Limb (tissue), 2 donors: ENCODE data around the gene ALG14.
A peak's percentile ranks its signal among the peaks of the same experiment; 100 is the strongest.
"Not testable (repeated sequence)": the region's sequence is repeated elsewhere in the genome, so short reads cannot be mapped to it uniquely, and the experiment has no call there.

Source experiments
- DNase-seq, 2 donors: peaks; one replicate each; pipeline ENCODE4 v3.0.0-alpha.2; 2016; ENCODE audit errors: extremely low spot score in 2 of 2

The ALG14 gene

GRCh38 chr1:95072532-95073419, at the start of gene ALG14:
Gene ALG14 (minus strand): TSS chr1:95072951. CDS start chr1:95072898, 53 bp downstream.
- DNase-seq = peak; percentile 96 to 97

GRCh38 chr1:95122151-95122697, 49.5 kb upstream of the ALG14 start:
- DNase-seq = no peak

DNA sequence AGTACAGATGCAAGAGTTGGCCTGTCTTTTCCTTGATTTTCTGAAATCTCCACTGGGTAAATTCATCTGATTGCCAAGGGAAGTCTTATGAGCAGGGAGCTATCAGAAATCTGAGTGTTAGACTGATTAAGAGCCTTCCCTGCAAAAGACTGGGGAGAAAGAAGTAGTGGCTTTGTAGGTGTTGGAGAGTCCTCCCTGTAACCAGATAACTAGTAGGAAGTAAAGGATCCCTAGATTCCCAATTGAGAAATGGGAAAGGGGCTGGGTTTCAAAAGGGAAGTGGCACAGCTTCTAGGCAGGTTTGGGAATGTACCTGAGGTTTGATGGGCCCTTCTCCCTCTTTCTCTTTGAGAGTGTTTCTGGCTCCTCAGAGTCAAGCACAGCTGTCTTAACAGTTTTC, 46.5 kb upstream of the ALG14 start:
- no peak for DNase-seq

DNA sequence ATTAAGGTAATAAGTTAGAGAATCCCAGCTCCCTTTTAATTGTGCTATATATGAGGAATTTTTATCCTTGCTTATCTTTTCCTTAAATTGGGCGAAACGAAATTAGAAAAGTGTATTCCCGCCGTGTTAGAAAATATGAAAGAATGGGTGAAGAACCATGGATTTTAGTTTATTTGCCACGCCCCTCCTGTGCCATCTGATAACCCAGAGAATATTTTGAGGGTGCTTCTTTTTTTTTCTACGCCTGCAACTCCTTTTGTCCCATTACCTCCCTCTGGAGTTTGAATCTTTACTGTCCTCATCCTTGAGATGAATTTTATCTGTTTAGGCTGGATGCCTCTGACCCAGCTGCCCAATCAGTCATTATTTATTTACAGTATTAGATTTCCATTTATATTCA, 46.0 kb upstream of the ALG14 start:
- no peak for DNase-seq

GRCh38 chr1:95118067-95118499, 45.3 kb upstream of the ALG14 start:
- DNase-seq = no peak

DNA sequence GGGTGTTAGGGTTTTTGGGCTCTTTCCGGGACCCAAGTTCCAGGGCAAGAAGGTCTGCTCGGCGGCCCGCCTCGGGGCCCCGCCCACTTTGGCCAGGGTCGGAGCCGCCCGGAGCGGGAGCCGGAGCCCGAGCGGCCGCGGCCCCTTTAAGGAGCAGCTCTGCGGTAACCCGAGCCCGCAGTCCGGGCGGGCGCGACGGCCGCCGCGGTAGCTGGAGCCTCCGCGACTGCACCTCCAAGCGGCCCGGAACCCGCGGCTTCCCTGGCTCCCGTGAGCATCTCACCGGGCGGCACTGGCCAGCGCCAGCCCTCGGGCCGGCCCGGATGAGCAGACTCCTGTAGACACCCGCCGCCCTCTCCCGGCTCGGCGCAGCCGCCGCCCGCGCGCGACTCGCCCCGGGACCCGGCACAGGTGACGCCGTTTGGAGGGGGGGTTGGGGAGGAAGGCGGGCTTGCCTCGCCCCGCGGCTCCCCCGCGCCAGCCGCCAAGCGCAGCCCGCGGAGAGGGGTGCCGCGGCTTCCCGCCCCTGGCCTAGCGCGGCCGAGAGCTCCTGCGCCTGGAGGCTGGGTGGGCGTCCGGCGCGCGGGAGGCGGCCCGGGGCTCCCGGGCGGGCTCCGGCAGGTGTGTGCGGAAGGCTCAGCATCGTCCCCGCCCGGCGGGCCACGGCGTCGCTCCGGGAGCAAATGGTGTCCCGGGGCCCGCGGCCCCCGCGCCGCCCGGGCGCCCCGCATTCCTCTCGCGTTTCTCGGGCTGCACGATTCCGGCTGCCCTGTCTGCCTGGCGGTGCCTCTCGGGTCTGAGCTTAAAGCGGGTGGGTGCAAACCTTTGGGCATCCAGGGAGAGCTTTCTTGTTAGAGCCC, 44.7 kb upstream of the ALG14 start, which contains the start of gene TLCD4:
TLCD4 (plus strand) TSS at position 149 of the 860 bp plus-strand sequence. CDS start 26,547 bp downstream, outside the sequence.
- DNase-seq = peak; percentile 29 to 79

- DNase-seq = peak; percentile 44 to 73
Measured at GRCh38 chr1:95116580-95117206, 43.9 kb upstream of the ALG14 start.

- no peak for DNase-seq
Measured at GRCh38 chr1:95115708-95116137, 43.0 kb upstream of the ALG14 start.

DNA sequence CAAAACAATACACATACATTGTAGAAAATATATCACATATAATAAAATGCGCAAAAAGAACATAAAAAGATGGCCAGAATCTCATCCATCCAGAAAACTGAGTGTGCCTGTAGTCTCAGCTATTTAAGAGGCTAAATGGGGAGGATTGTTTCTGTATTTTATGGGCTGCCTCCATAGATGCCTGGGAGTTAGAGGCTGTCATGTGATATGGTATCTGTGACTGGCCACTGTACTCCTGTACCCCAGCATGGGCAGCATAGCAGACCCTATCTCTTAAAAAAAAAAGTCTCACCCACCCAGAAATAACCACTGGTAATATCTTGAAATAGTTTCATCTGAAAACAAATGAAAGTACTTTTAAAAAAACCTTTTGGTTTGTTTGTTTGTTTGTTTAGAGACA, 40.9 kb upstream of the ALG14 start:
- DNase-seq = no peak

- DNase-seq = no peak
Measured at GRCh38 chr1:95111014-95111413, 38.3 kb upstream of the ALG14 start.

GRCh38 chr1:95108792-95109191, 36.0 kb upstream of the ALG14 start:
- no peak for DNase-seq

DNA sequence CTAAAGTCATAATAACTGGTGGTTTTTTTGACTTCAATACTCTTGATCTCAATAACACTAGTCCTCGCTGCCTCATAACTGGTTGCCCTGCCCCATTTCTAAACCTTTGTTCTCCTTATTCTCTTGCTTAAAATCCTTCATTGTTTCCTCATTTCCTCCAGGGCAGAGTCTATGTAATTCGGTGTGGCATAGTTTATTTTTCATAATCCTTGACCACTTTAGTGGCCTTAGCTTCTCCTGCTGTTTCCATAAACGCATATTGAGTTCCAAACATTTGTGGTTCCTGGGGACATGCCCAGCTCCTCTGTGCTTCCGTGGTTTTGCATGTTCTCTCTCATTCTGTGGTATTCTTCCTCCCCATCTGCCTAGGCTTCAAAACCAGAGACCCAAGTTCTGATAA, 25.4 kb upstream of the ALG14 start:
- no peak for DNase-seq

- no peak for DNase-seq
Measured at GRCh38 chr1:95097426-95097825, 24.7 kb upstream of the ALG14 start.

DNA sequence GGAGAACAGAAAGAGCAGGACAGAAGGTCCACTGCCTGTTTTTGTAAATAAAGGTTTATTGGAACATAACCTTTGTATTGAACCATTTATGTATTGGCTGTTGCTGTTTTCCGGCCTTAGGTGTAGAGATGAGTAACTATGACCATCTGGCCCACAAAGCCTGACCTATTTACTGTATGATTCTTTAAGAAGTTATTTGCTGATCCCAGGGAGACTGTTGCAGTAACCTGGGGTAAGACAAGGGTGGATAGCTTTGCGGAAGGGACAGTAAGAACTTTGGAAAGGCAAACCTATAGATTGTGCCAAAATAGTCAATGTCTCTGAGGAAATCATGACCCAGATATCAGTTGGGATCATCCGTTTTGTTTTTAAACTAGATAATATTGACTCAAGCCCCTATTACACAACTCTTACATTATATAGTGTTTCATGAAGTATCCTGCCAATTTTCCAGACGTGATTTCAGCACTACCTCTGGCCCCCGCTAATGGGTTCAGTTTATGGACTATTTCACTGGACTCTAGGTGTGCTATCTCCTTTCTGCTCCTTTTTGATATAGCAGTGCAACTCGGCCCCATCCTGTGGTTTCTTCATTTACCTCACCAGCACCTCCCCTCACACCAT, 23.6 kb upstream of the ALG14 start:
- no peak for DNase-seq

GRCh38 chr1:95095833-95096217, 23.1 kb upstream of the ALG14 start:
- DNase-seq = no peak

GRCh38 chr1:95094923-95095322, 22.2 kb upstream of the ALG14 start:
- no peak for DNase-seq

DNA sequence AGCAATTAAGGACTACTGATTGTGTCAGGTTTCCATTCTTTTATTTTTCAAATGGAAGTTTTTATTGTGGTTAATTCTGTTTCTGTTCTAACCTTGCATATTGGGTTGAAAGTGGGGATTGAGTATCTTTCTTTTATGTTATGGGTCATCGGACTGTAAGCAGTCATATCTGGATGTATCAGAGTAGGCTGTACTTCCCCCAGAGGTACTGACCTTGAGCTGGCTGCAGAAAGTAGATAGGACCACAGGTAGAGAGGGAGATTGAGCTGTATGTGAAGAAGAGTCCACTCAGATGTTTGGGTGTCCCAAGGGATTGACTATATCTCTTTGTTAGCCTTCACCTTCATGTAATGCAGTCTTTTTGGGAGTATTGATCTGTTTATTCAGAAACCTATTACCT, 20.5 kb upstream of the ALG14 start:
- no peak for DNase-seq

DNA sequence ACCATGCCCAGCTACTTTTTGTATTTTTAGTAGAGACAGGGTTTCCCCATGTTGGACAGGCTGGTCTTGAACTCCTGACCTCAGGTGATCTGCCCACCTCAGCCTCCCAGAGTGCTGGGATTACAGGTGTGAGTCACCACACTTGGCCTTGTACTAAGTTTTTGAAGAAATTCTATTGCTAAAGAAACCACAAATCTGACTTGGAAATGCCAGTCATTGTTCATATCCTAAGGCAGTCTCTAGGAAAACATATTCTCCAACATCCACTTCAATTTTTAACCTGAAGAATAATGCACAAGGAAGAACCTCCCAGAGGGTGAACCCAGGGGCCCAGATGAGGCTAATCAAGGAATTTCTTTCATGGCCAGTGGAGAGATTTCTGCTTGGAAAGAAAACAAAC, 20.1 kb upstream of the ALG14 start:
- DNase-seq = not testable (repeated sequence)

- DNase-seq = not testable (repeated sequence)
Measured at GRCh38 chr1:95091290-95091689, 18.5 kb upstream of the ALG14 start.

DNA sequence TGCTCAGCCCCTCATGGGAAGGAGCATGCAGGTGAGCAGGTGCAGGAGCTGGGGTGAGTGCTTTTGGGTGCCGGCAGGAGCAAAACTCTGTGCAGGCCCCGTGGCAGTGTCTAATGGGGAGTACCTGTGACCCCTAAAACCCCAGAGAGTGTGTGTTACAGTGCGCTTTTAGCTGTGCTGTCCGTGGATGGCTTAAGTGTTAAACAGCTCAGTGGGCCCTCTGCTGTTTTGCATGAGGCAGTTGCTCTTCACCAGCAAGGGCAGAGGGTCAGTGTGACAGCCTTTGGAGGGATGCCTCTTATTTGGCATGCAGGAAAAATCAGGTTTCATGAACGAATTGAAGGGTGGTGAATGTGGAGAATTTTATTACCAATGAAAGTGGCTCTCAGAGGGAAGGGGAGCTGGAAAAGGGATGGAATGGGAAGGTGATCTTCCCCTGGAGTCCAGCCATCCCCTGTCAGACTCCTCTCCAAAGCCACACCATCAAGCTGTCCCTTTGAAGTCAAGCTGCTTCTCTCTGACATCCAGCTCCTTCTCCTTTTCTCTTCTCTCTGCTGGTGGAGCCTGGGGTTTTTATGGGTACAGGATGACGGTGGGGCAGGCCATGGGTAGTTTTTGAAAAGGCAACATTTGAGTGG, 17.0 kb upstream of the ALG14 start:
- DNase-seq = no peak
